GM23338 (cell line): ENCODE data around the gene CDR2L. TPM values are rescaled to one million over a fixed set of nuclear protein-coding genes. Genes with fewer than 3 reads are reported as not detected.
A peak's percentile ranks its signal among the peaks of the same experiment; 100 is the strongest.

Source experiments
- ATAC-seq: fragments of 200-7000 bp; cut with Tn5 transposase; 3 replicates; pipeline ENCODE4 v1.9.1; 2020
- DNase-seq: peaks from one replicate; pipeline ENCODE4 v3.0.0-alpha.2; 2015; ENCODE audit warnings: low spot score
- H2AFZ ChIP-seq: fragments of 200-600 bp; sonication (generic); 2 replicates; pipeline ENCODE4 v1.8.0; 2016; ENCODE audit warnings: antibody characterized with exemption, mild to moderate bottlenecking, moderate library complexity
- H3F3A ChIP-seq: fragments of 200-600 bp; sonication (generic); replicated peaks from 2 replicates; pipeline ENCODE4 v1.8.0; 2017; ENCODE audit warnings: antibody characterized with exemption, mixed run types, low read depth
- H3K27ac ChIP-seq: fragments of 200-600 bp; sonication (generic); 2 replicates; pipeline ENCODE4 v1.6.1; 2016; ENCODE audit warnings: low read depth
- H3K27me3 ChIP-seq: fragments of 200-600 bp; sonication (generic); 2 replicates; pipeline ENCODE4 v1.8.0; 2016; ENCODE audit warnings: mild to moderate bottlenecking, mixed run types, moderate library complexity; ENCODE audit not compliant: insufficient read depth
- H3K36me3 ChIP-seq: fragments of 200-600 bp; sonication (generic); 2 replicates; pipeline ENCODE4 v1.8.0; 2016; ENCODE audit warnings: mild to moderate bottlenecking; ENCODE audit not compliant: insufficient read depth
- H3K4me1 ChIP-seq: fragments of 200-600 bp; sonication (generic); 2 replicates; pipeline ENCODE4 v1.8.0; 2016; ENCODE audit warnings: mild to moderate bottlenecking, moderate library complexity; ENCODE audit not compliant: insufficient read depth
- H3K4me2 ChIP-seq: fragments of 200-600 bp; sonication (generic); 2 replicates; pipeline ENCODE4 v1.7.1; 2017; ENCODE audit warnings: mixed run types
- H3K4me3 ChIP-seq: fragments of 200-600 bp; sonication (generic); 2 replicates; pipeline ENCODE4 v1.6.1; 2016; ENCODE audit warnings: mixed run types
- H3K79me2 ChIP-seq: fragments of 200-600 bp; sonication (generic); replicated peaks from 2 replicates; pipeline ENCODE4 v1.8.0; 2017; ENCODE audit warnings: mild to moderate bottlenecking; ENCODE audit not compliant: insufficient read depth
- H3K9me2 ChIP-seq: fragments of 200-600 bp; sonication (generic); 2 replicates; pipeline ENCODE4 v1.8.0; 2017; ENCODE audit not compliant: insufficient read depth
- H4K20me1 ChIP-seq: fragments of 200-600 bp; sonication (generic); replicated peaks from 2 replicates; pipeline ENCODE4 v1.8.0; 2017; ENCODE audit warnings: mild to moderate bottlenecking; ENCODE audit not compliant: insufficient read depth
- H3K27ac Mint-ChIP-seq: 2 replicates; pipeline ENCODE4 v1.8.0; 2020; ENCODE audit warnings: inconsistent platforms, mild to moderate bottlenecking, moderate library complexity, mixed read lengths
- H3K27me3 Mint-ChIP-seq: 3 replicates; pipeline ENCODE4 v1.8.0; 2022; ENCODE audit warnings: low read depth, mild to moderate bottlenecking, moderate library complexity, mixed read lengths, inconsistent platforms; ENCODE audit not compliant: insufficient read depth, poor library complexity
- H3K36me3 Mint-ChIP-seq: 3 replicates; pipeline ENCODE4 v1.8.0; 2021; ENCODE audit warnings: low read depth, mild to moderate bottlenecking, inconsistent platforms, moderate library complexity, mixed read lengths
- H3K4me1 Mint-ChIP-seq: 3 replicates; pipeline ENCODE4 v1.8.0; 2020; ENCODE audit warnings: mild to moderate bottlenecking, inconsistent platforms, mixed read lengths
- H3K4me3 Mint-ChIP-seq: 3 replicates; pipeline ENCODE4 v1.8.0; 2021; ENCODE audit warnings: moderate library complexity, mild to moderate bottlenecking, inconsistent platforms, mixed read lengths
- H3K9me3 Mint-ChIP-seq: 3 replicates; pipeline ENCODE4 v1.8.0; 2020; ENCODE audit warnings: moderate library complexity, mild to moderate bottlenecking, inconsistent platforms, mixed read lengths
- CREB1 ChIP-seq: fragments of 250-450 bp; sonication (Bioruptor Pico); IDR thresholded peaks from 2 replicates; pipeline ENCODE4 v1.5.0; 2020; ENCODE audit warnings: low read depth, mild to moderate bottlenecking, moderate library complexity
- EZH2 ChIP-seq: fragments of 200-600 bp; sonication (generic); IDR thresholded peaks from one replicate; pipeline ENCODE4 v1.8.0; 2017; ENCODE audit warnings: antibody characterized with exemption, mild to moderate bottlenecking, low read depth; ENCODE audit not compliant: unreplicated experiment
- EZH2phosphoT487 ChIP-seq: fragments of 200-600 bp; sonication (generic); IDR thresholded peaks from one replicate; pipeline ENCODE4 v1.8.1; 2018; ENCODE audit warnings: antibody characterized with exemption; ENCODE audit not compliant: unreplicated experiment
- JUNB ChIP-seq: IDR thresholded peaks from one replicate; pipeline ENCODE4 v1.6.1; 2016; ENCODE audit warnings: antibody characterized with exemption; ENCODE audit not compliant: unreplicated experiment
- NANOG ChIP-seq: IDR thresholded peaks from 2 replicates; pipeline ENCODE4 v1.6.1; 2016; ENCODE audit warnings: antibody characterized with exemption, borderline replicate concordance
- POLR2AphosphoS5 ChIP-seq: IDR thresholded peaks from 2 replicates; pipeline ENCODE4 v1.6.1; 2016; ENCODE audit warnings: antibody characterized with exemption, low read depth
- STAT1 ChIP-seq: IDR thresholded peaks from one replicate; pipeline ENCODE4 v1.6.1; 2016; ENCODE audit warnings: antibody characterized with exemption; ENCODE audit not compliant: unreplicated experiment
- ZNF114 ChIP-seq: fragments of 250-450 bp; sonication (Bioruptor Pico); IDR thresholded peaks from 2 replicates; pipeline ENCODE4 v1.5.0; 2020; ENCODE audit warnings: mild to moderate bottlenecking, moderate library complexity
- ZNF331 ChIP-seq: fragments of 250-450 bp; sonication (Bioruptor Pico); IDR thresholded peaks from 2 replicates; pipeline ENCODE4 v1.5.0; 2020; ENCODE audit warnings: low read depth, mild to moderate bottlenecking, moderate library complexity
- polyA plus RNA-seq: library from polyadenylated mRNA; unstranded; fragments of >200 nt; fragmentation: Nextera tagmentation; extraction: Ambion mirVana; gene quantifications from 2 replicates; pipeline ENCODE4 v1.2.1, GENCODE V29; 2016
- total RNA-seq: library from RNA; depleted of rRNA; stranded (reverse); fragments of >200 nt; shearing (Covaris generic); gene quantifications from 2 replicates; pipeline ENCODE4 v1.2.3, GENCODE V29; 2014
- TF ChIP-seq, protein P1 (sequence below), 2 experiments: fragments of 200-600 bp in 1 of 2; sonication (generic) in 1 of 2; conservative IDR thresholded peaks; 2 replicates each; pipeline versions ENCODE4 v1.5.1 to v1.6.1; 2016 to 2017; ENCODE audit warnings: antibody characterized with exemption in 2 of 2, low read depth in 2 of 2, mild to moderate bottlenecking in 2 of 2, moderate library complexity in 1 of 2
- TF ChIP-seq, protein P2 (sequence below): IDR thresholded peaks from 2 replicates; pipeline ENCODE4 v1.6.1; 2016; ENCODE audit warnings: antibody characterized with exemption
- TF ChIP-seq, protein P3 (sequence below): IDR thresholded peaks from one replicate; pipeline ENCODE4 v1.6.1; 2018; ENCODE audit warnings: antibody characterized with exemption; ENCODE audit not compliant: unreplicated experiment

Gene CDR2L
- total and polyA plus RNA-seq, 2 experiments from 2014 or later, result 17.7 to 35.8 TPM

DNA sequence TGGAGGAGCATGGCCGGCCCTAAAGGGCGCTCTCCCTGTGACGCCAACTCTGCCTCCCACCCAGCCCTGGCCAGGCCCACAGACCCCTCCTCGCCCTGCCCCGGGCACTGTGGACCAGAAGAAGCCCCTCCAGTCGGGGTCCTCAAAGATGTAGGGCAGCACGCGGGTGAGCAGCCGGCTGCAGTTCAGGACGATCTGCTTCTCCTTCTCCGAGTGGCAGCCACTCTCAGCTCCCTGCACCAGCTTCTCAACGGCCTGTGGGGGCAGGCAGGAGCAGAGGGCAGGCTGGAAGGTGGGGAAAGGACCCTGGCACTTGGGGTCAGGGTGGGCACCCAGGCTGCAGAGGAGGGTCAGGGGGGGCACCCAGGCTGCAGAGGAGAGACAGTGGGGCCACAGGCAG lies 23.8 kb upstream of the CDR2L start:
- DNase-seq (peak; percentile 47), ATAC-seq (peak; percentile 32)
- peaks cover 18% of the 10 kb centered on the region for H3K27me3 Mint-ChIP-seq
- H3K4me3 Mint-ChIP-seq, result no peak overlapping the region
- peaks cover 7% of the 10 kb centered on the region for H3K4me1 Mint-ChIP-seq
- Histone ChIP-seq H3K27ac (no peak overlapping the region), H3K4me3 (no peak overlapping the region), H3K27me3 (peaks cover 5% of the 10 kb centered on the region; the same call in 1 of the 2 replicates), H3K4me1 (peaks cover 6% of the 10 kb centered on the region; the same call in 1 of the 2 replicates), H3K79me2 (no peaks in the 10 kb centered on the region), H2AFZ (no peak overlapping the region), H3F3A (no peaks in the 10 kb centered on the region), H3K4me2 (no peak overlapping the region), H4K20me1 (no peaks in the 10 kb centered on the region), H3K9me2 (no peaks in the 10 kb centered on the region), H3K36me3 (no peaks in the 10 kb centered on the region)
- H3K36me3 Mint-ChIP-seq, result no peaks in the 10 kb centered on the region; the same call in 2 of the 3 replicates
- no peak overlapping the region for H3K27ac Mint-ChIP-seq
- TF ChIP-seq EZH2phosphoT487 (no peak), JUNB (no peak), POLR2AphosphoS5 (no peak)
- TF ChIP-seq, protein P1, sequence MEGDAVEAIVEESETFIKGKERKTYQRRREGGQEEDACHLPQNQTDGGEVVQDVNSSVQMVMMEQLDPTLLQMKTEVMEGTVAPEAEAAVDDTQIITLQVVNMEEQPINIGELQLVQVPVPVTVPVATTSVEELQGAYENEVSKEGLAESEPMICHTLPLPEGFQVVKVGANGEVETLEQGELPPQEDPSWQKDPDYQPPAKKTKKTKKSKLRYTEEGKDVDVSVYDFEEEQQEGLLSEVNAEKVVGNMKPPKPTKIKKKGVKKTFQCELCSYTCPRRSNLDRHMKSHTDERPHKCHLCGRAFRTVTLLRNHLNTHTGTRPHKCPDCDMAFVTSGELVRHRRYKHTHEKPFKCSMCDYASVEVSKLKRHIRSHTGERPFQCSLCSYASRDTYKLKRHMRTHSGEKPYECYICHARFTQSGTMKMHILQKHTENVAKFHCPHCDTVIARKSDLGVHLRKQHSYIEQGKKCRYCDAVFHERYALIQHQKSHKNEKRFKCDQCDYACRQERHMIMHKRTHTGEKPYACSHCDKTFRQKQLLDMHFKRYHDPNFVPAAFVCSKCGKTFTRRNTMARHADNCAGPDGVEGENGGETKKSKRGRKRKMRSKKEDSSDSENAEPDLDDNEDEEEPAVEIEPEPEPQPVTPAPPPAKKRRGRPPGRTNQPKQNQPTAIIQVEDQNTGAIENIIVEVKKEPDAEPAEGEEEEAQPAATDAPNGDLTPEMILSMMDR (conservative IDR thresholded peaks at IDR 0.05; ENCODE audit: low read depth in 2 of 2), result peak; percentile 35 to 48
- no peaks in the 10 kb centered on the region; the same call in 2 of the 3 replicates for H3K9me3 Mint-ChIP-seq

DNA sequence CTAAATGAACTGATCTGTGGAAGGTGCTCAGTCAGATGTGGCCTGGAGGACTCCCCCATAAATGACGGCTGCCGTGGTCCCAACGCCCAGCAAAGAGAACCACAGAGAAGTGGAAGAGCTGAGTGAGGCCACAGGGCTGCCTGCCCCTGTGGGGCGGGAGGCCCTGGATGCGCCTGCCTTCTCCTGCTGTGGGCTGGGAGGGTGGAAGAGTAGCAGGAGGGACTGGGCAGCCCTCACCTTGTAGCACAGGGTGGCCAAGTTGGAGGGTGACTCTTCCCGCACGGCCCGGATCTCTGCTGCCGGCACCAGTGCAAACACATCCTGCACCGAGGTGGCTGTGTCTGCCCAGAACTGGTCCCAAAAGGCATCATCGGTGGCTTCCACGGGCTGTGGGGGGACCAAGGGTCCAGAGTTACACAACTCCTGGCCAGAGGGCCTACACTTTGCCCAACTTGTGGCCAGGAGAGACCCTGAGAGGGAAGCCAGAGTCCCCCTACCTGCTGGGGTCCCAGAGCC lies 23.1 kb upstream of the CDR2L start:
- Histone ChIP-seq H3K4me3 (no peak overlapping the region), H3K79me2 (no peaks in the 10 kb centered on the region), H4K20me1 (no peaks in the 10 kb centered on the region), H2AFZ (no peak overlapping the region), H3K36me3 (no peaks in the 10 kb centered on the region), H3K4me1 (peaks cover 7% of the 10 kb centered on the region; the same call in 1 of the 2 replicates), H3K27ac (no peak overlapping the region), H3F3A (no peaks in the 10 kb centered on the region), H3K9me2 (no peaks in the 10 kb centered on the region), H3K4me2 (no peak overlapping the region), H3K27me3 (no peaks in the 10 kb centered on the region)
- no peaks in the 10 kb centered on the region; the same call in 2 of the 3 replicates for H3K9me3 Mint-ChIP-seq
- DNase-seq (no peak), ATAC-seq (no peak)
- H3K4me1 Mint-ChIP-seq, result peaks cover 10% of the 10 kb centered on the region
- H3K27me3 Mint-ChIP-seq, result peaks cover 20% of the 10 kb centered on the region
- H3K36me3 Mint-ChIP-seq, result no peaks in the 10 kb centered on the region; the same call in 2 of the 3 replicates
- no peak overlapping the region for H3K4me3 Mint-ChIP-seq
- no peak overlapping the region for H3K27ac Mint-ChIP-seq
- TF ChIP-seq POLR2AphosphoS5, result no peak
- TF ChIP-seq, protein P2, sequence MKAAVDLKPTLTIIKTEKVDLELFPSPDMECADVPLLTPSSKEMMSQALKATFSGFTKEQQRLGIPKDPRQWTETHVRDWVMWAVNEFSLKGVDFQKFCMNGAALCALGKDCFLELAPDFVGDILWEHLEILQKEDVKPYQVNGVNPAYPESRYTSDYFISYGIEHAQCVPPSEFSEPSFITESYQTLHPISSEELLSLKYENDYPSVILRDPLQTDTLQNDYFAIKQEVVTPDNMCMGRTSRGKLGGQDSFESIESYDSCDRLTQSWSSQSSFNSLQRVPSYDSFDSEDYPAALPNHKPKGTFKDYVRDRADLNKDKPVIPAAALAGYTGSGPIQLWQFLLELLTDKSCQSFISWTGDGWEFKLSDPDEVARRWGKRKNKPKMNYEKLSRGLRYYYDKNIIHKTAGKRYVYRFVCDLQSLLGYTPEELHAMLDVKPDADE, result no peak
- TF ChIP-seq, protein P1 (conservative IDR thresholded peaks at IDR 0.05; ENCODE audit: low read depth in 2 of 2), result no peak
- no peak for TF ChIP-seq STAT1
- no peak for TF ChIP-seq JUNB
- no peak for TF ChIP-seq ZNF331 (CRISPR knock-in tag)
- TF ChIP-seq NANOG, result no peak
- TF ChIP-seq CREB1 (CRISPR knock-in tag), result no peak
- TF ChIP-seq ZNF114 (CRISPR knock-in tag), result no peak
- TF ChIP-seq EZH2phosphoT487, result no peak
- no peak for TF ChIP-seq EZH2
- TF ChIP-seq, protein P3, sequence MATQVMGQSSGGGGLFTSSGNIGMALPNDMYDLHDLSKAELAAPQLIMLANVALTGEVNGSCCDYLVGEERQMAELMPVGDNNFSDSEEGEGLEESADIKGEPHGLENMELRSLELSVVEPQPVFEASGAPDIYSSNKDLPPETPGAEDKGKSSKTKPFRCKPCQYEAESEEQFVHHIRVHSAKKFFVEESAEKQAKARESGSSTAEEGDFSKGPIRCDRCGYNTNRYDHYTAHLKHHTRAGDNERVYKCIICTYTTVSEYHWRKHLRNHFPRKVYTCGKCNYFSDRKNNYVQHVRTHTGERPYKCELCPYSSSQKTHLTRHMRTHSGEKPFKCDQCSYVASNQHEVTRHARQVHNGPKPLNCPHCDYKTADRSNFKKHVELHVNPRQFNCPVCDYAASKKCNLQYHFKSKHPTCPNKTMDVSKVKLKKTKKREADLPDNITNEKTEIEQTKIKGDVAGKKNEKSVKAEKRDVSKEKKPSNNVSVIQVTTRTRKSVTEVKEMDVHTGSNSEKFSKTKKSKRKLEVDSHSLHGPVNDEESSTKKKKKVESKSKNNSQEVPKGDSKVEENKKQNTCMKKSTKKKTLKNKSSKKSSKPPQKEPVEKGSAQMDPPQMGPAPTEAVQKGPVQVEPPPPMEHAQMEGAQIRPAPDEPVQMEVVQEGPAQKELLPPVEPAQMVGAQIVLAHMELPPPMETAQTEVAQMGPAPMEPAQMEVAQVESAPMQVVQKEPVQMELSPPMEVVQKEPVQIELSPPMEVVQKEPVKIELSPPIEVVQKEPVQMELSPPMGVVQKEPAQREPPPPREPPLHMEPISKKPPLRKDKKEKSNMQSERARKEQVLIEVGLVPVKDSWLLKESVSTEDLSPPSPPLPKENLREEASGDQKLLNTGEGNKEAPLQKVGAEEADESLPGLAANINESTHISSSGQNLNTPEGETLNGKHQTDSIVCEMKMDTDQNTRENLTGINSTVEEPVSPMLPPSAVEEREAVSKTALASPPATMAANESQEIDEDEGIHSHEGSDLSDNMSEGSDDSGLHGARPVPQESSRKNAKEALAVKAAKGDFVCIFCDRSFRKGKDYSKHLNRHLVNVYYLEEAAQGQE, result no peak
